C4-2B (cell line): Measurements from ENCODE around the gene TUBGCP2.

Experiments
- H3K27ac ChIP-seq: fragments of 450-650 bp; 2 replicates; pipeline ENCODE4 v1.5.1; 2017
- ZFX ChIP-seq: fragments of 450-650 bp; IDR thresholded peaks from 2 replicates; pipeline ENCODE4 v1.6.1; 2017
- TF ChIP-seq, protein P1 (sequence below): fragments of 450-650 bp; conservative IDR thresholded peaks from 2 replicates; pipeline ENCODE4 v1.5.1; 2017; ENCODE audit warnings: mild to moderate bottlenecking

Gene TUBGCP2

GRCh38 chr10:133287832-133288500, 20.7 kb downstream of the TUBGCP2 start:
- H3K27ac ChIP-seq: no peak overlapping the region
- TF ChIP-seq, protein P1, sequence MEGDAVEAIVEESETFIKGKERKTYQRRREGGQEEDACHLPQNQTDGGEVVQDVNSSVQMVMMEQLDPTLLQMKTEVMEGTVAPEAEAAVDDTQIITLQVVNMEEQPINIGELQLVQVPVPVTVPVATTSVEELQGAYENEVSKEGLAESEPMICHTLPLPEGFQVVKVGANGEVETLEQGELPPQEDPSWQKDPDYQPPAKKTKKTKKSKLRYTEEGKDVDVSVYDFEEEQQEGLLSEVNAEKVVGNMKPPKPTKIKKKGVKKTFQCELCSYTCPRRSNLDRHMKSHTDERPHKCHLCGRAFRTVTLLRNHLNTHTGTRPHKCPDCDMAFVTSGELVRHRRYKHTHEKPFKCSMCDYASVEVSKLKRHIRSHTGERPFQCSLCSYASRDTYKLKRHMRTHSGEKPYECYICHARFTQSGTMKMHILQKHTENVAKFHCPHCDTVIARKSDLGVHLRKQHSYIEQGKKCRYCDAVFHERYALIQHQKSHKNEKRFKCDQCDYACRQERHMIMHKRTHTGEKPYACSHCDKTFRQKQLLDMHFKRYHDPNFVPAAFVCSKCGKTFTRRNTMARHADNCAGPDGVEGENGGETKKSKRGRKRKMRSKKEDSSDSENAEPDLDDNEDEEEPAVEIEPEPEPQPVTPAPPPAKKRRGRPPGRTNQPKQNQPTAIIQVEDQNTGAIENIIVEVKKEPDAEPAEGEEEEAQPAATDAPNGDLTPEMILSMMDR: no peak
- no peak for TF ChIP-seq ZFX

DNA sequence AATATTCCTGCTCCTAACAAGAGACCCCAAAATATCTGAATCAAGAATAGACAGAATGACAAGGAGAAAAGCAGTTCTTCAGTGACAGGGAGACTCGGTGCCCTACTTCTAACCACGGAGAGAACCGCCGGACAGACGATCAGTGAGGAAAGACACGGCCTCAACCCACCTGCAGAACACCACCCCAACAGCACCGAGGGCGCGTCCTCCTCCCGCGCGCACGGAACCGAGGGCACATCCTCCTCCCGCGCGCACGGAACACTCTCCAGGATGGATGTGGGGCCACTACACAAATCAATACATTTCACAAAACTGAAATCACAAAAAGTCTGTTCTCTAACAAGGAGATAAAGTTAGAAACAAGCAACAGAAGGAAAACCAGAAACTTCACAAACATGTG, 22.3 kb downstream of the TUBGCP2 start:
- no peak for TF ChIP-seq ZFX
- no peak overlapping the region for H3K27ac ChIP-seq

DNA sequence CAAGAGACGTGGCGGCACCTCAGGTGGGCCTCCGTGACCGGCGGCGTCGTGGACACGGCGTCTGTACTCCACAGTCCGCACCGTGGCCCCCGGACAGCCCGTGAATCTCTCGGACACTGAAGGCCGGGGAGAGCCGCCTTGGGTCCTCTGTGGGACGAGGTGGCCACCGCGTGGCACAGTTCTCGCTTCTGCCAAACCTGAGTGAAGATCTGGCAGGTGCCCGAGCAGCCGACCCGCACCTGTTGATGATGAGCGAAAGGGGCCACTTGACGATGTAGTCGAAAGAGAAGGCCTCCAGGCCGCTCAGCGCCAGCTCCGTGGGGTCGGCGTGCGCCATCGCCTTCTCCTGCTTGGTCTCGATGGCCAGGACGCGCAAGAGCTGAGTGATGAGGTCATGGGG, 23.5 kb downstream of the TUBGCP2 start:
- H3K27ac ChIP-seq: no peak overlapping the region
- TF ChIP-seq, protein P1: no peak
- no peak for TF ChIP-seq ZFX

DNA sequence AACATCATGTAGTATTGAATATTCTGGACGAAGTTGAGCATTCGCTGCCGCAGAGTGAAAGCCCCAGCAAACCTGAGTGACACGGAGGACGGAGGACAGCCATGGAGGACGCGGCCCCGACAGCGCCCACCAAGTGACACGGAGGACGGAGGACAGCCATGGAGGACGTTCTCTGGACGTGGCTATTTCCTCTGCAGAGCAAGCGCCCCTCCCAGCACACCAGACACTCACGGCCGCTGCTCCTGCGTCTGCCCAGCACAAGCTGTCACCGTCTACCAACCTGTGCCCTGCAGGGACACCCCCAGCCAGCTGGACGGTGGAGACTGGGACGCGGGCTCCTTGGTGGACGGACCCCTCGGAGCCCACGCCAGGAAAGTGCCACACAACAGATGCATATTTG, 24.7 kb downstream of the TUBGCP2 start:
- TF ChIP-seq, protein P1: no peak
- TF ChIP-seq ZFX: no peak
- no peak overlapping the region for H3K27ac ChIP-seq

- TF ChIP-seq, protein P1: no peak
- no peak for TF ChIP-seq ZFX
Measured at GRCh38 chr10:133282846-133283390, 25.8 kb downstream of the TUBGCP2 start.

DNA sequence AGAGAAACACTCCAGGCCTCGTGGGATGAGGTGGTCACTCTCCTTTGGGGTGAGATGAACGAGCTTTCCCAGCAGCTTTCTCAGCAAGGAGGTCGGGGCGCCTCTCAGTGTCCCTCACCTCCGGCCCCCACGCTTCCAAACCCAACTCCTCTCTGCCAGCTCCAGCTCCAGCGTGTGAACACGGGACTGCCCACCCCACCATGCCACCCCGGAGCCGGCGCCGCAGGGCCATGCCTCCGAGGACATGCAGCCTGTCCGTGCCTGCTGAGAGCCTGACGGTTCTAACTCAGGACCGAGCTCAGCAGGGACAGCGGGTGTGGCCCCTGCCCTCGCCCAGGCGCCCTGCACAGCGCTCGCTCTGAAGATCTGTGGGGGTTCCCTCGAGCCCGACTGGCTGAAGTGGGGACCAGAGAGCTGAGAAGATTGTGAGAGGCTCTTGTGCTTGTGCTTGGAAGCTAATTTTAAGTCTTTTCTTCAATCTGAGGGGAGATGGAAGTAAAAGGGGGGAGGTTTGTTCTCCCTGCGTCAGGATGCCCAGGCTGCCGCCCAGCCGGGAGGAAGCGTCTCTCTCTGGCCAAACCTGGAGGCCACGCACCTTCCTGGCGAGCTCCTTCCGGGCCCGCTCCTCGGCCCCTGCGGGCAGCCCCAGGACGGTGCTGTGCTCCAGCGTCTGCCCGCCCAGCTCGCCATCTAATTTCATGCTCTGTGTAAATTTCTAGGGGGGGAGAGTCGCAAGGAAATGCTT, 26.9 kb downstream of the TUBGCP2 start:
- H3K27ac ChIP-seq: no peak overlapping the region
- TF ChIP-seq, protein P1: no peak
- TF ChIP-seq ZFX: no peak

More at GRCh38 chr10:133282846-133283390, 25.8 kb downstream of the TUBGCP2 start:
- H3K27ac ChIP-seq: no peak overlapping the region

DNA sequence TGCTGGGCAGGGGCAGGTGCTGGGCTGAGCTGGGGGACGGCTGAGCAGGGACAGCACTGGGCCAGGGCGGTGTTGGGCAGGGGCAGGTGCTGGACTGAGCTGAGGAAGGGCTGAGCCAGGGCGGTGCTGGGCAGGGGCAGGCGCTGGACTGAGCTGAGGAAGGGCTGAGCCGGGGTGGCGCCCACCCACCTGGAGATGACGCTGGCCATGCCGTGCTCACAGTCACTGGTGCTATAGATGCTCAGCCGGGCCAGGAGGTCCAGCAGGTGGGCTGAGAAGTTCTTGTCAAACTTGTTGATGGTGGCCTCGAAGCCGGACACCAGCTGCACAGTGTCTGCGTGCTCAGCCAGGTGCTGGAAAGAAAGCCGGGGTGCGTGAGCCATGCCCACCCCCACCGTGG, 27.6 kb downstream of the TUBGCP2 start:
- H3K27ac ChIP-seq: no peak overlapping the region
- TF ChIP-seq, protein P1: no peak
- no peak for TF ChIP-seq ZFX
